Measurements from ENCODE around the gene AHCYL1. TPM values are rescaled to one million over a fixed set of nuclear protein-coding genes. Genes with fewer than 3 reads are reported as not detected.

The AHCYL1 gene
- total and polyA plus RNA-seq, 2 donors (not counting 3 experiments of a cell fraction or from before 2014, with no cell fraction given) = 49.2 to 74.2 TPM

DNA sequence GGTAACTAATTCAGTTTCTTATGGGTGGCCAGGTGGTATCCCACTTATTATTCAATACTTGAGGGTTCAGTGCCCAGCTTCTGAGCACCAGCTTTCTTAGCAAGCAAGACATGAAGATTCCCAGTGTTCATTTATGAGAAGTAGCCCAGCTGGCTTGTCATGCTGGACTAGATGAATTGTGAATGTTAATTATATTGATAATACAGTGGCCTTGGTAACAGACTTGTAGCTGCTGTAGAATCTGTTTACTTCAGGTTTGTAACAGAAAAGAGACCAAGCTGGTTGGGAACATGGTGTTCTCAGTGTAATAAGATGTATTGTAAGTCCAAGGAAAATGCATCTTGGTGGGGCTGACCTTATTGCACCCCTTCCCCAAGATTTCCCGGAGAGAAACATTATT lies 10.1 kb downstream of the AHCYL1 start:
- TF ChIP-seq, protein P1, sequence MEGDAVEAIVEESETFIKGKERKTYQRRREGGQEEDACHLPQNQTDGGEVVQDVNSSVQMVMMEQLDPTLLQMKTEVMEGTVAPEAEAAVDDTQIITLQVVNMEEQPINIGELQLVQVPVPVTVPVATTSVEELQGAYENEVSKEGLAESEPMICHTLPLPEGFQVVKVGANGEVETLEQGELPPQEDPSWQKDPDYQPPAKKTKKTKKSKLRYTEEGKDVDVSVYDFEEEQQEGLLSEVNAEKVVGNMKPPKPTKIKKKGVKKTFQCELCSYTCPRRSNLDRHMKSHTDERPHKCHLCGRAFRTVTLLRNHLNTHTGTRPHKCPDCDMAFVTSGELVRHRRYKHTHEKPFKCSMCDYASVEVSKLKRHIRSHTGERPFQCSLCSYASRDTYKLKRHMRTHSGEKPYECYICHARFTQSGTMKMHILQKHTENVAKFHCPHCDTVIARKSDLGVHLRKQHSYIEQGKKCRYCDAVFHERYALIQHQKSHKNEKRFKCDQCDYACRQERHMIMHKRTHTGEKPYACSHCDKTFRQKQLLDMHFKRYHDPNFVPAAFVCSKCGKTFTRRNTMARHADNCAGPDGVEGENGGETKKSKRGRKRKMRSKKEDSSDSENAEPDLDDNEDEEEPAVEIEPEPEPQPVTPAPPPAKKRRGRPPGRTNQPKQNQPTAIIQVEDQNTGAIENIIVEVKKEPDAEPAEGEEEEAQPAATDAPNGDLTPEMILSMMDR (IDR thresholded peaks at IDR 0.05; ENCODE audit: extremely low read depth in 1 of 2, insufficient read depth in 1 of 2, low read depth in 1 of 2, low read length in 2 of 2) = no peak
- no peak for TF ChIP-seq EZH2 (IDR thresholded peaks at IDR 0.05; ENCODE audit: borderline replicate concordance, low read depth, low read length, severe bottlenecking)
- TF ChIP-seq MYC (IDR thresholded peaks at IDR 0.05; ENCODE audit: low read depth, low read length) = no peak
- no peak for TF ChIP-seq POLR2AphosphoS5 (IDR thresholded peaks at IDR 0.05; ENCODE audit: insufficient read depth, low read depth, low read length)
- no peak for TF ChIP-seq GATA2 (IDR thresholded peaks at IDR 0.05; ENCODE audit: insufficient read depth, insufficient read length, low read depth, low read length)
- no peak for TF ChIP-seq JUN (IDR thresholded peaks at IDR 0.05; ENCODE audit: borderline replicate concordance, insufficient read depth, insufficient read length, low read depth)
- no peak for TF ChIP-seq POLR2A (IDR thresholded peaks at IDR 0.05; ENCODE audit: low read depth, low read length)
- no peak for TF ChIP-seq FOS (IDR thresholded peaks at IDR 0.05; ENCODE audit: borderline replicate concordance, insufficient read depth, low read length)
- TF ChIP-seq, protein P2, sequence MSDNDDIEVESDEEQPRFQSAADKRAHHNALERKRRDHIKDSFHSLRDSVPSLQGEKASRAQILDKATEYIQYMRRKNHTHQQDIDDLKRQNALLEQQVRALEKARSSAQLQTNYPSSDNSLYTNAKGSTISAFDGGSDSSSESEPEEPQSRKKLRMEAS (IDR thresholded peaks at IDR 0.05; ENCODE audit: insufficient read depth, insufficient read length) = no peak
- DNase-seq (ENCODE audit: low read depth, low spot score) (no peak), FAIRE-seq (no peak)
- Histone ChIP-seq H3K4me1 (ENCODE audit: control insufficient read depth, extremely low read depth, insufficient read depth, low read length) (no peaks in the 10 kb centered on the region), H3K36me3 (ENCODE audit: control insufficient read depth in 2 of 2, extremely low read depth in 1 of 2, insufficient read depth in 2 of 2, low read length in 2 of 2) (peaks cover 0 to 2% of the 10 kb centered on the region in 2 experiments), H3K9me3 (replicated peaks; ENCODE audit: control insufficient read depth, insufficient read depth, low read length) (no peaks in the 10 kb centered on the region), H4K20me1 (replicated peaks; ENCODE audit: control insufficient read depth, extremely low read depth, insufficient read depth, low read length) (no peaks in the 10 kb centered on the region), H2AFZ (ENCODE audit: low read depth, low read length) (no peak overlapping the region), H3K9me1 (replicated peaks; ENCODE audit: control insufficient read depth, extremely low read depth, insufficient read depth, low read length) (no peaks in the 10 kb centered on the region), H3K4me3 (replicated peaks in 1 of 3; ENCODE audit: insufficient read depth in 1 of 3, low read depth in 1 of 3, low read length in 3 of 3) (no peak overlapping the region), H3K27ac (ENCODE audit: insufficient read depth, low read depth, low read length) (no peak overlapping the region), H3K4me2 (ENCODE audit: insufficient read depth, low read length) (no peak overlapping the region), H3K79me2 (ENCODE audit: control insufficient read depth, insufficient read depth, low read length) (peaks cover 61% of the 10 kb centered on the region), H3K27me3 (ENCODE audit: control insufficient read depth in 2 of 2, insufficient read depth in 2 of 2, low read length in 2 of 2) (no peaks in the 10 kb centered on the region), H3K9ac (replicated peaks; ENCODE audit: extremely low read depth, insufficient read depth, low read length) (no peak overlapping the region)
- no TSS peak for BruUV-seq (replicated peaks)
- ChIA-PET POLR2A (no interaction called here), CTCF (interaction anchor here (0.9 kb wide), 1 partner anchor 17 kb away, joined by 3 read pairs; no protein-coding TSS in a partner anchor)
- dilution Hi-C loops (cut with MboI; ENCODE audit: extremely low pct_ligation_motif_present, low sequenced_read_pairs) = no loop called here
- intact Hi-C loops (cut with micrococcal nuclease) = no loop called here
